HG02610 (cell line): Measurements from ENCODE around the gene WASHC2C.
"Not testable (repeated sequence)": the region's sequence is repeated elsewhere in the genome, so short reads cannot be mapped to it uniquely, and the experiment has no call there.

Experiments used
- ATAC-seq: cut with Tn5 transposase; IDR thresholded peaks from one replicate; pipeline ENCODE4 v1.9.1; 2021; ENCODE audit warnings: mild to moderate bottlenecking, moderate library complexity; ENCODE audit not compliant: unreplicated experiment

WASHC2C gene

DNA sequence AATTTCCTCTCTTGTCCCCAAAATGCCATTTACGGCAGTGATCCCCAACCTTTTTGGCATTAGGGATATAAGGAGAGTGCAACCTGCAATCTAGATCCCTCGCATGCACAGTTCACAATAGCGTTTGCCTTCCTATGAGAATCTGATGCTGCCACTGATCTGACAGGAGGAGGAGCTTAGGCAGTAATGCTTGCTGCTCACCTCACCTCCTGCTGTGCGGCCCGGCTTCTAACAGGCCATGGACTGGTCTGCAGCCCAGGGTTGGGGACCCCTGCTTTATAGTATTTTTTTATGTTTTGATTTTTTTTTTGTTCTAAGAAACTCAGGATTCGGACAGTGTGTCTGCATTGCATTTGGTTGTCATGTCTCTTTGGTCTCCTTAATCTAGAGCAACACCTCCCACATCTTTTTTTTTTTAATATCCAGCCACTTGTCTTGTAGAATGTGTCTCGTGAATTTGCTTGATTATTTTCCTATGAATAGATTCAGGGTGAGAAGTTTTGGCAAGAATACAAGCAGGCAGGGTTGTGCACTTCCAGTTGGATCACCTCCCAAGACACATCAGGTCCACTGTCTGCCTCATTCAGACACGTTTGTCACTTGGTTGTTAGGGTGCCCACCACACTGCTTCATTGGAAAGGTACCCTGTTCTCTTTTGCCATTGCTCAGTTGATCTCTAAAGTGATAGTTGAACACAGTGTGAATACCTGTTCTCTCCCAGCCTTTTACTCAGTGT lies 30.8 kb downstream of the WASHC2C start:
- ATAC-seq = not testable (repeated sequence)

DNA sequence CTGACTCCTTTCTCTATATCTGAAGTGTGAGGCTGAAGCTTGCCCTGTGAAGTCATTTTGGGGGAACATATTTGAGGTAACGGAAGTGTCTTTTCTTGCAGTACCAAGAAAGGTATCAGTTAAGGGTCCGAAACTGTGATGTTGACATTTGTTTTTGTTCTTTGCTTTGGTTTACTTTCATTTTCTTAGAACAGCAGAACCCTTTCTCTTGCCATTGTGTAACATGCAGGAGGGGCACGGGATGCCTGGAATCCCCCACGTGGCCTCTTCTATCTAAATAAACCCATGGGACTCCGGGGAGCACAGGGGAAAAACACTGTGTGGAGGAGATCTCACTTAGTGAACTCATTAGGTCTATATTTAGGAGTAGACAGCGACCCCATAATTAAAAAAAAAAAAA lies 34.6 kb downstream of the WASHC2C start:
- peak; percentile 57 for ATAC-seq

DNA sequence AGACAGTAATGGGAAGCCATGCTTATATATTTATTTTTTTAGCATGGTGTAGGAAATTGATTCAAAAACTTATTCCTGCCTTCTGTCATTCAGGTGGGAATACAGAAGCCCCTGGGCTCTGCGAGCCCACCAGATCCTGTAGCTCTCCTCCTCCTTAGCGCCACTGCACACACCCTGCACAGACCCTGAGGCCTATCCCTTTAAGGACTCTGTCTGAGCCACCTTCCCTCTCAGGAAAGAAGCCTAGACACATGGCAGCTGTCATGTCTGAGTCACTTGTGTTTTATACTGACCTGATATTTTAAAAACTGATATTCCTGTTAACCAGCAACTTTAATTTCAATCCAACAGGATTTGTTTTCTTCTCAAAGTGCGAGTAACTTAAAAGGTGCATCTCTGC lies 36.0 kb downstream of the WASHC2C start:
- not testable (repeated sequence) for ATAC-seq

DNA sequence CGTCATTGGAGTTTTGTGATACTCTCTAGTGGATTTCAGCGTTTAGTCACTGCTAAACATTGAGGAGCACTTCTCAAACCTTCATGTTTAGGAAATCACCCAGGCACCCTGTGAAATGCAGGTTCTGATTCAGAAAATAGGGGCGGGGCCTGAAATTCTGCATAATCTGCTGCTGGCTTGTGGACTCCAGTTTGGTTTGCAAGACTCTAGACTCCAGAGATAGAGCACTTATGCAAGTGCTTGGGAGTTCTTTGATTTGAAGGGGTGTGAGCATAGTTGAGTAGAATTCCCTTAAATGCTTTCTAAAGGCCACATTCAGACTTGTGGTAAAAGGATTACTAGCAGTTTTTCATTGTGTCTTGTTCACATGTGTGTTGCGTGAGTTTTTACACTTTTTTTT lies 41.3 kb downstream of the WASHC2C start:
- not testable (repeated sequence) for ATAC-seq

DNA sequence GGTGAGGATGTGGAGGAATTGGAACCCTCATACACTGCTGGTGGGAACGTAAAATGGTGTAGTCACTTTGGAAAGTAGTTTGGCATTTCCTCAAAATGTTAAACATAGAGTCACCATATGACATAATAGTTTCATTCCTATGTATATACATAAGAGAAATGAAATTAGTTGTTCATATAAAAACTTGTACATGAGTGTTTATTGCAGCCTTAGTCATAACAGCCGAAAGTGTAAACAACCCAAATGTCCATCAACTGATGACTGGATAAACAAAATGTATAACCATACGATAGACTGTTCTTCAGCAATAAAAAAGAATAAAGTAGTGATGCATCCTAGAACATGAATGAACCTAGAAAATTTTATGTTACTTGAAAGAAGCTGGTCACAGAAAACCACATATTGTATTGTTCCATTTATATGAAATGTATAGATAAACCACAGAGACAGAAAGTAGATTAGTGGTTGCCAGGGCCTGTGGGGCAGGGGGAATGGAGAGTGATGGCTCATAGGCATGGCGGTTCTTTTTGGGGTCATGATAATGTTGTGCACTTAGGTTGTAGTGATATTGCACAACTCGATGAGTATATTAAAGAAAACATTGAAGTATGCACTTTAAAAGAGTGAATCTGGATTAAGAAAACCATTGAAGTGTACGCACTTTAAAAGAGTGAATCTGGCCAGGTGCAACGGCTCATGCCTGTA lies 44.8 kb downstream of the WASHC2C start:
- ATAC-seq = not testable (repeated sequence)

DNA sequence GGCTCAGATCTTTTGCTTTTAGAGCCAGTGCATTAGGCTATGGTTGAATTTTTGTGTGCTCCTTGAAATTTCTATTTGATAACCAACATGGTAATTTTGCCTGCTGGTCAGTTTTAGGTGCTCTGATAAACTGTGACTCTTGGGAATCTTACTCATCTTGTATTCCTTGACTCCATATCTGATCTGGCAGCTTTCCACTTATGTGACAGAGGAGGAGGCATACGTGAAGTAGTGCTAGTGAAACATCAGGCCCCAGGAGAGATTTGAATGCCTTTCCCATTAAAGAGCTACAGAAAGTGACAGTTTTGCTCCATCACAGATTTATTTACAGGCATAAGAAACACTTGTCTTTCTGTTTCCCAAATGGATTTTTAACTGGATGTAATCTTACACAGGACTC lies 59.2 kb downstream of the WASHC2C start:
- ATAC-seq = not testable (repeated sequence)

DNA sequence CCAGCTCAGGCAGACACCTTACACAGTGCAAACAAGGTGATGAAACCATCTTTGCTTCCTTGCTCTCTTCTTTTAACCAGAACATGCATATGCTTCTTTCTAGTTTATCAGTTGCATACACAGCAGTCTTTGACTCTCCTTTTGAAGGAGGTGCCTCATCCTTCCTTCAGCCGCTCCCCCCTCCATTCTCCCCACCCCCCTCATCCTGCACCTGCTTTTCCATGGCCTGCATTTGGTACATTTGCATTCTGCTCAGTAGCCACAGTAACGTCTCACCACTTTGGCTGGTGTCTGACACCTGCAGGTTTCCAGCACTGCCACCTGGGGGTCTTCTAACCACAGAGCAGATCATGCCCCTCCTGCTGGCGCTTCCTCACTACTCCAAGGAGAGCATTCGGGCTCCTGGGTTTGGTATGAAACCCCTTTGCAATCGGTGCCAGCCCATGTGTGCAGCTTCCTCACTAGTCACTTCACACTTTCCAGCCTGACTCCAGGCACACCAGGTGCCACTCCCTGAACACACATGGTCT lies 60.2 kb downstream of the WASHC2C start:
- ATAC-seq = not testable (repeated sequence)

DNA sequence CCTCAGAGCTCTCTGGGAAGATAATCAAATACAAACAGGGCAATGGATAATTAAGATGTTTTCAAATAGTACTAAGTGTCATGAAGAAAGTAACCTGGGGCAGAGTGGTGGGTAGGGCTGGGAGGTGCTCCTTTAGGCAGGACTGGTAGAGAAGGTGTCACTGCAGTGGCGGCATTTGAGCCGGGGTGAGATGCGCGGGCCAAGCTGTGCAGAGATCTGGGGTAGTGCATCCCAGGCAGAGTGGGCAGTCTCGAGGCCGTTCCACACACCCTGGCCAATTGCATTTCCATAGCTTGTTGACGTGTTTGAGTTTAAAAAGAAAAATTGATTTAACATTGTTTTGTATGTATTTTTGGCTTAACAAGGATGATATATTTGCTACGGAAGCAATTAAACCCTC lies 62.9 kb downstream of the WASHC2C start:
- ATAC-seq = not testable (repeated sequence)

DNA sequence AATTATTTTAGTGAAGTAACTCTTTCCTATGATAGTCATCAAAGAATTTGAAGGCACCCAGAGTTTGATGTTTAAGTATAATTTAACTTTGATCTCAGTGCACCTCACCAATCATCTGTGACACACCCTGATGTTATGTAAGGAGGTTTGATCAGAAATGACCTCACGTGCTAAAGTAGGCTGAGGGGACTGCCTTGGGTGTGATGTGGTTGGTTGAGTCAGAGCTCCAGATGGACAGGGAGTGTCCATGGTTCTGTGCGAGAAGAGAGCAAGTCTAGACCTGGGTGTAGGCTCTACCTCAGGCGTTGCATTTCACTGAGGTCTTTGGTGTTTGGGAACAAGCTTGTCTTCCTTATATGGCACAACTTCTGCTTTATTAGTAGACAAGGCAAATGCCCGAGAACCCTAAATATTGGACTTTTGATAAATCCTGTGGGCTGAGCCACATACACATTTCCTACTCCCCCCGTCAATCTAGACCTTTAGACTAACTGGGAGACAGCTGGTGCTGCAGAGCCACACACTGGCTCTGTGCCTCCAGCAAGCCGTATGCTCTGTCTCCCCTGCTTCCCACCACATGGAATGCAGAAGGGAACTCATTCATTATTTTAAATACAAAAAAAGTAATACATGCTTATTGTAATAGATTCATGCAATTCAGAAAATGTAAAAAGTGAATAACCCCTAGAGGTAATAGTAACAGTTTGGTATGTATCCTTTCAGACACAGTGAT lies 63.8 kb downstream of the WASHC2C start:
- not testable (repeated sequence) for ATAC-seq

DNA sequence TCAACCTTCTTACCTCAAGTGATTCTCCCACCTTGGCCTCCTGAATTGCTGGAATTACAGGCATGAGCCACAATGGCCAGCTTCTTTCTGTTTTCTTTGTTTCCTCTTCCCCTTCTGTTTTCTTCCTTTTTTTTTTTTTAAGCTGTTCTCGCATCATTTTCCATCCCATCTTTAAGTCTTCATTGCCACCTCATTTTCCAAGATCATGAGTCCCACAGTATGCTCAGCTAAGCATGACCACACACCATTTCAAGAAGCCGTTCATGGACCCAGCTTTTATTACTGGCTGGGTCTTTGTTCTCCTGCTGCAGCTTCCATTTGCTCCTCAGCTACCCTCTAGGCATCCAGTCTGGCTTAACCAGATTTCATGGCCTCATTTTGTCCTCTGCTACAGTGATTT lies 67.7 kb downstream of the WASHC2C start:
- not testable (repeated sequence) for ATAC-seq

DNA sequence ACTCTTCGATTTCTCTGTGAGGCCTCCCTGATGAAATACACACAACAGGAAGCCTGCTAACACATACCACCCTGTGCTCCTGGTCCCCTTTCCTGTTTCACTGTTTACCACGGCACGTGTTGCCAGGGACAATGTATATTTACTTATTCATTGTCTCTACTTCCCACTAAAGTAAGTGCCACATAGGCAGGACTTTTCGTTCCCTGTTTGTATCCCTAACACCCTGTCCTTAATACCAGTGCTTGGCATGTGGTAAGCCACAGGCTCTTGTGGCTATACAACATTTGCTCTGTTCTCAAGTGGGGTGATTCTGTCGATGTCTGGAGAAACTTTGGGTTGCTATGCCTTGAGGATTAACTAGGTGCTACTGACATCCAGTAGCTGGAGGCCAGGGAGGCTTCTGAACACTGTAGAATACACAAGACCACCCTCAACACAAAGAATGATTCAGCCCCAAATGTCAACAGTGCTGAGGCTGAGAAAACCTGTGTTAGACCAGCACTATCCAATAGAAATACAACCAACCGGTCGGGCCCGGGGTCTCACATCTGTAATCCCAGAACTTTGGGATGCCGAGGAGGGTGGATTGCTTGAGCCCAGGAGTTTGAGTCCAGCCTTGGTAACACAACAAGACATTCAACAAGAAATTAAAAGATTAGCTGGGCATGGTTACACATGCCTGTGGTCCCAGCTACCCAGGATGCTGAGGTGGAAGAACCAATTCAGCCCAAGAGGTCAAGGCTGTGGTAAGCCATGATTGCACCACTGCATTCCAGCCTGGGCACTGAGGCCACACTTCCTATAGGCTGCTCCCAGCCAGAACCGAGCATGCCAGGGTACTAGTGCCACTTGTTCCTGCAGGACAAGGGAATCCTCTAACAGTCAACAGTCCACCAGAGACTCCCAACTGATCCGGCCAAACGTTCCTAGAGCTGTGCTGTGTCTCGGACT lies 76.3 kb downstream of the WASHC2C start:
- not testable (repeated sequence) for ATAC-seq

DNA sequence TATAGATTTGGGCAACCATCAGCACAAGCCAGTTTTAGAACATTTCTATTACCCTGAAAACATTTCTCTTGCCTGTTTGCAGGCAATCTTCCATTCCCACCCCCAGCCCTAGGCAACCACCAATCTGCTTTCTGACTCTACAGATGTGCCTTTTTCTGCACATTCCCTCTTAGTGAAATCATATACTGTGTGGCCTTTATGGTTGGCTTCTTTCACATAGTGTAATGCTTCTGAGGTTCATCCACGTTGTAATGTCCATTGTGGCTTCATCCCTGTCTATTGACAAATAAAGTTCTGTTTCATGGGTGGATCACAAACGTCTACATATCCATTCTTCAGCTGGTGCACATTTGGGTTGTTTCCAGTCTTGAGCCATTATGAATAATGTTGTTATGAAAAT lies 77.9 kb downstream of the WASHC2C start:
- not testable (repeated sequence) for ATAC-seq

DNA sequence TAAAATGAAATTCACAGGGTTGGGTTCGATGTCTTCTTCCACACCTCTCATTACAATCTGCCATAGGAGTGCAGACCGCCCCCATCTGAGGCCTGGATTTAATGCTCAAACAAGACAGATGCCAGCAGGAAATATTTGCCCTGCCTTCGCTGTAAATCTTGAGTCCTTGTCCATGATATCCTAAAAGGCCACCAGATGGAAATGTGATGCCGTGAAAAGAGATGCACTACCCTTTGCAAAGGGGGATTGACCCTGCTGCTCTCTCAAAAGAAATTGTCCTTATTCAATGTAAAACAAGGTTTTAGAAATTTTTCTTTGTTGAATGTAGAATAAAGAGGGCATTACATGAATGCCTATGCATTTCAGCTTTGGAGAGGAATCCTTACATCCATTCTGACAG lies 82.8 kb downstream of the WASHC2C start:
- no peak for ATAC-seq

DNA sequence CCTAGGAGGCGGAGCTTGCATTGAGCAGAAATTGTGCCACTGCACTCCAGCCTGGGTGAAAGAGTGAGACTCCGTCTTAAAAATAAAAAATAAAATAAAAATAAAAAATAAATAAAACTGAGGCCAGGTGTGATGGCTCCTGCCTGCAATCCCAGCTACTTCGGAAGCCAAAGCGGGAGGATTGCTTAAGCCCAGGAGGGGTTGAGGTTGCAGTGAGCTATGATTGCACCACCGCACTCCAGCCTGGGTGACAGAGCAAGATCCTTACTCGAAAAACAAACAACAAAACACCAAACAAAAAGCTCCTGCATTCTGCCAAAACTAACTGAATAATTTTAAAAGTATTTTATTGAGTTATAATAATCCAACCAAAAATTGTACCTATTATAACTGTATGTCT lies 84.0 kb downstream of the WASHC2C start:
- no peak for ATAC-seq

DNA sequence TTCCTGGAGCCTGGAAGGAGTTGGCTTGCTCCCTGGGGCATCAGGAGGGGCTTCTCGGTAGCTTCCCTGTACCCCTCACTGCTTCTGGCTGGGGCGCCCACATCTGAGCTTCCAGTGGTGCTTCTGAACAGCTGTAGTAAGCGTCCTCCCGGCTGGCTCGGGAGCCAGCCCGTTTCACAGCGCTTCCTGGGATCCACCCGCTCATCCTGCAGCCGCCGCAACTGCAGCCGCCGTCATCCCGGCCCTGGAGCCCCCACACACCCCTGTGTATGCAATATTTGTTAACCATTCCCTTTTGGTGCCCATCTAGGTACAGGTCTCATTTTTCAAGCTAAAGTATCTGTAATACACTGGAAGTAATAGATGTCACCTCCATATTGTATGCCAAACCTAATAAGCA lies 85.9 kb downstream of the WASHC2C start:
- not testable (repeated sequence) for ATAC-seq

DNA sequence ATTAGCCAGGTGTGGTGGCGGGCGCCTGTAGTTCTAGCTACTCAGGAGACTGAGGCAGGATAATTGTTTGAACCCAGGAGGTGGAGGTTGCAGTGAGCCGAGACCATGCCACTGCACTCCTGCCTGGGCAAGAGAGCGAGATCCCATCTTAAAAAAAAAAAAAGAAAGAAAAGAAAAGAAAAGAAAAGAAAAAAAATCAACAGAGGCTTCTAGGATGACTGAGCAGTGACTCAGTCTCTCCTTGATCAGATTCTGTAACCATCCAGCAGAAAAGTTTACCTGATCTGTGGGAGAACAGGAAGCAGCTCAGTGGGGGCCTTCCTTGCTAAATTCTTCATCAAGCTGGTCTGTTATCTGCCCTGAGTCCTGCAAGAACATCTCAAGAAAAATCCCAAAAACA lies 87.1 kb downstream of the WASHC2C start:
- ATAC-seq = not testable (repeated sequence)

DNA sequence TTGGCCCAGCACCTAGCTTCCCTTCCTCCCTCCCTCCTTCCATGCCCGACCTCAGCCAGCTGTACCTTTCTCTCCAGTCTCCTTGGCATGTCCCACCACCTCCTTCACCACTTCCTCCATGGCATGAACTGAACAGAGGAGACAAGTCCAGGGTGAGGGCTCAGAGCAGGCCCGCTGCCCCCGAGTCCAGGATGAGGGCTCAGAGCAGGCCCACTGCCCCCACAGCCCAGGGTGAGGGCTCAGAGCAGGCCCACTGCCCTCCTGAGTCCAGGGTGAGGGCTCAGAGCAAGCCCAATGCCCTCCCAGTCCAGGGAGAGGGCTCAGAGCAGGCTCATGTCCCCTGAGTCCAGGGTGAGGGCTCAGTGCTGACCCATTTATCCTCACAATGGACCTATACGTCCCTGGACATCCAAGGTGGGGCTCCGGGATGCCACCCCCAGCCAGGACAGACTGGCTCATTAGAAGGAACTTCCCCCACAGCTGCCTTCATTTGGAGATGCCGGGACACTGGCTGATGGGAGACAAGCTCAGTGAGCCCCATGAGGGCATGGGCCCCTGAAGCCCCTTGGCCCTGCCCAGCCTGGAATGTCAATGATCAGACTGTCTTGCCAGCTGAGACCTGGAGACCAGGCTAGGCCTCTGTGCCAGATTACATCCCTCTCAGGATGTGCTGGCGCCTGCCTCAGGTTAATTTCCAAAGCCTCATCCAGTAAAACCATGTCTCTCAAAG lies 90.2 kb downstream of the WASHC2C start:
- ATAC-seq = no peak

DNA sequence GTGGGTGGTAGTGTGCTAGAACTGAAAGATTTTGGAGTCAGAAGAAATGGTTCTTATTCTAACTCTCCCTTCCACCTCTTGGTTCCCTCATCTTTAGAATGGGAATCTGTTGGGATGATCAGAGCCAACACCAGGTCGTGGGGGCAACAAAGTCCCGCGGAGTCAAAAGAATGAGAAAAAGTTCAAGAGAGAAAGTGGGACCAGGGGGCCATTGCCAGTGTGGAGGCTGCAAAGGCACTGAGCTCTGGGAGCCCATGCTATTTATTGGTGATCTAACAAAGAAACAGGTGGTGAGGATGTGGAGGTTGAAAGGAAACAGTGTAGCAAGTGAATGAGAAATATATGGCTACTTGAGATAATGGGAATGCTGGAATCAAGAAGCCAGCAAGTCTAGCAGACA lies 90.8 kb downstream of the WASHC2C start:
- no peak for ATAC-seq

DNA sequence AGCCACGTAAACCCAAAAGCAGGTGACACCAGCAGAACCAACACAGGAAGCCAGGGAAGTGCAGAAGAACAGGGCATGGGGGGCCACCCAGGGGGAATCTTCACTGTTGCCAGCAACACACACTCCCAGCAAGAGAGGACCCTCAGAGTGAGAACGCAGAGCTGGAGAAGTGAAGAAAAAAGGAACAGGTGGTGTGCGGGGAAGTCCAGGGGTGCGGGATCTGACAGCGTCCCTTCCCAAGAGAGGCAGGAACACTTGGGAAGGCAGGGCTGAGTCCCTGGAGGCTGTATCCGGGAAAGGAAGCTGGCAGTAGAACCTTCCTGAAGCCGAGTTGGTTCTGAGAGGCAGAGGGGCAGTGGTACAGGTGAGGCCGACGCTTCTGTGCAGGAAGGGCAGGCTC lies 92.5 kb downstream of the WASHC2C start:
- ATAC-seq = no peak
